Thoracic aorta (tissue), 2 donors: Measurements from ENCODE around the gene TRIM59. TPM values are rescaled to one million over a fixed set of nuclear protein-coding genes. Genes with fewer than 3 reads are reported as not detected.

Experiments
- ATAC-seq: fragments of 150-250 bp; one replicate; pipeline ENCODE4 v1.8.0; 2017; ENCODE audit warnings: low read depth; ENCODE audit not compliant: insufficient number of reproducible peaks, low FRiP score
- DNase-seq: peaks from one replicate; pipeline ENCODE4 v3.0.0-alpha.2; 2020; ENCODE audit warnings: low spot score
- H3K27ac ChIP-seq, 2 donors: fragments of 200-600 bp; sonication (generic); 1 replicate in 1 of 2; 2 replicates in 1 of 2; pipeline ENCODE4 v1.5.1; 2016; ENCODE audit warnings: mild to moderate bottlenecking in 2 of 2, moderate library complexity in 2 of 2
- H3K27me3 ChIP-seq: fragments of 200-600 bp; sonication (generic); replicated peaks from 2 replicates; pipeline ENCODE4 v1.6.0; 2016; ENCODE audit warnings: mild to moderate bottlenecking; ENCODE audit not compliant: insufficient read depth
- H3K36me3 ChIP-seq: fragments of 200-600 bp; sonication (generic); one replicate; pipeline ENCODE4 v1.5.1; 2016
- H3K4me1 ChIP-seq, 2 donors: fragments of 200-600 bp; sonication (generic); 1 replicate in 1 of 2; 2 replicates in 1 of 2; pipeline versions ENCODE4 v1.5.1 to v1.6.0; 2016; ENCODE audit warnings: low read depth in 2 of 2, mild to moderate bottlenecking in 1 of 2; ENCODE audit not compliant: control insufficient read depth in 1 of 2
- H3K4me3 ChIP-seq: fragments of 200-600 bp; sonication (generic); 2 replicates; pipeline ENCODE4 v1.5.1; 2016; ENCODE audit warnings: mild to moderate bottlenecking
- H3K9me3 ChIP-seq: fragments of 200-600 bp; sonication (generic); 2 replicates; pipeline ENCODE4 v1.5.1; 2016
- CTCF ChIP-seq: fragments of 200-600 bp; sonication (generic); IDR thresholded peaks from one replicate; pipeline ENCODE4 v1.5.1; 2019; ENCODE audit warnings: antibody characterized with exemption
- total RNA-seq, 2 donors: library from RNA; depleted of rRNA; stranded (reverse); fragments of >200 nt; gene quantifications; one replicate each; pipeline versions ENCODE4 v1.1.0 to v1.2.3, GENCODE V29; 2016

Gene TRIM59
- total RNA-seq, 2 donors from 2014 or later = 4.1 to 5.3 TPM

- ATAC-seq = no peak
- Histone ChIP-seq H3K4me3 (no peak overlapping the region), H3K36me3 (no peaks in the 10 kb centered on the region), H3K4me1 (no peaks in the 10 kb centered on the region), H3K27ac (no peak overlapping the region), H3K9me3 (peaks cover 3% of the 10 kb centered on the region), H3K27me3 (no peaks in the 10 kb centered on the region)
- no peak for TF ChIP-seq CTCF
- no peak for DNase-seq
These were observed 22.8 kb upstream of the TRIM59 start for GRCh38 chr3:160472344-160472743.

- no peaks in the 10 kb centered on the region for H3K36me3 ChIP-seq
- no peak overlapping the region for H3K4me3 ChIP-seq
- ATAC-seq (no peak), DNase-seq (no peak)
- no peaks in the 10 kb centered on the region for H3K4me1 ChIP-seq
- H3K27me3 ChIP-seq = no peaks in the 10 kb centered on the region
- no peak overlapping the region for H3K27ac ChIP-seq
- peaks cover 3% of the 10 kb centered on the region for H3K9me3 ChIP-seq
- TF ChIP-seq CTCF = no peak
These were observed 22.3 kb upstream of the TRIM59 start for GRCh38 chr3:160471892-160472291.

DNA sequence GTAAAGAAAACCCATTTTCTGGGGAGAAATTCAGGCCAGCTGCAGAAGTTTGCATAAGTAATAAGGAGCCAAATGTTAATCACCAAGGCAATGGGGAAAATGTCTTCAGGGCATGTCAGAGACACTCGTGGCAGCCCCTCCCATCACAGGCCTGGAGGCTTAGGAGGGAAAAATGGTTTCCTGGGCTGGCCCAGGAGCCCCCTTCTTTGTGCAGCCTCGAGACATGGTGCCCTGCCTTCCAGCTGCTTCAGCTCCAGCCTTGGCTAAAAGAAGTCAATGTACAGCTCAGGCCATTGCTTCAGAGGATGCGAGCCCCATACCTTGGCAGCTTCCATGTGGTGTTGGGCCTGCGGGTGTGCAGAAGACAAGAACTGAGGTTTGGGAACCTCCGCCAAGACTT is 20.6 kb upstream of the TRIM59 start:
- ATAC-seq (no peak), DNase-seq (no peak)
- Histone ChIP-seq H3K36me3 (no peaks in the 10 kb centered on the region), H3K9me3 (peaks cover 3% of the 10 kb centered on the region), H3K4me1 (no peaks in the 10 kb centered on the region), H3K27me3 (no peaks in the 10 kb centered on the region), H3K27ac (no peak overlapping the region), H3K4me3 (no peak overlapping the region)
- TF ChIP-seq CTCF = no peak

DNA sequence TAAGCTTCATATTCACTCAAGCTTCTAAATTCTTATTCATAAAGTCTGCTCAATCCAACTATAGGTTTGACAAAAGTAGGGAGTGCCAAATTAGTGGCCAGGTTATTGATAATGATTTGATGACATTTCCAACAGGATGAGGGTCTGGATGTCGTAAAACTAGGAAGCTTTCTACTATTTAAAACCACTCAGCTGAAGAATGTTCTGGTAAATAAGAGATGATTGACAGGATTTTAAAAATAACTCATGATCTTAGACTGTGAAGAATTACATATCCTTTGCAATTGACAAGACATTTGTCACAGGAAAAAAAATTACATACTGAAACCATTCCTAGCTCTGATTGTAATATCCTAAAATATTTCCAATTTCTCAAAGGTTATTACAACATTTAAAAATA is 15.4 kb upstream of the TRIM59 start:
- Histone ChIP-seq H3K9me3 (no peaks in the 10 kb centered on the region), H3K4me3 (no peak overlapping the region), H3K27ac (no peak overlapping the region), H3K4me1 (no peaks in the 10 kb centered on the region), H3K27me3 (no peaks in the 10 kb centered on the region), H3K36me3 (no peaks in the 10 kb centered on the region)
- no peak for TF ChIP-seq CTCF
- DNase-seq (no peak), ATAC-seq (no peak)

DNA sequence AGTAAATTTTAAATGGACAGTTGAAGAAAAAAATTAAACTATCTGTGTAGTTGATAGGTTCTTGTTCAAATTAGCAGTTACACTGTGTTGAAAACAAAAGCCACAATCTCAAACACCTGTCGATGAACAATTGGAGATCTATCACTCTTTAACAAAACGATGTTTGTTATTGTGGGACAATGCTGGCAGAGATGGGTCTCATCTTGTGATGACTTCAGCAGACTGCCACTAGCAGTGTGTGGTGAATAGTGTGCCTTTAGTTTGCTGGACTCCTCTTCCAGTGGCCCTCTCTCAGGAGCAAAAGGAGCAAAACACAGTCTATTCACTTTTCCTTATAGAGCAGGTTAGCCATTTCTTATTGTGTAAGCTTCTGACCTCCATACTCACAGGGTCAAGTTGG is 14.7 kb upstream of the TRIM59 start:
- Histone ChIP-seq H3K4me1 (no peaks in the 10 kb centered on the region), H3K36me3 (no peaks in the 10 kb centered on the region), H3K4me3 (no peak overlapping the region), H3K9me3 (no peaks in the 10 kb centered on the region), H3K27me3 (no peaks in the 10 kb centered on the region), H3K27ac (no peak overlapping the region)
- ATAC-seq = no peak
- TF ChIP-seq CTCF = no peak
- no peak for DNase-seq
